Superior temporal gyrus (tissue), 1 donor: ENCODE results near the gene DELE1.

Experiments used
- DNase-seq: peaks from one replicate; pipeline ENCODE4 v3.0.0-alpha.2; 2016; ENCODE audit errors: extremely low spot score

The DELE1 gene

GRCh38 chr5:141923448-141924313 lies at the start of gene DELE1:
TSS of gene DELE1 (plus strand) at chr5:141923871. CDS start at chr5:141923942, 71 bp downstream.
- DNase-seq, result peak; percentile 93

DNA sequence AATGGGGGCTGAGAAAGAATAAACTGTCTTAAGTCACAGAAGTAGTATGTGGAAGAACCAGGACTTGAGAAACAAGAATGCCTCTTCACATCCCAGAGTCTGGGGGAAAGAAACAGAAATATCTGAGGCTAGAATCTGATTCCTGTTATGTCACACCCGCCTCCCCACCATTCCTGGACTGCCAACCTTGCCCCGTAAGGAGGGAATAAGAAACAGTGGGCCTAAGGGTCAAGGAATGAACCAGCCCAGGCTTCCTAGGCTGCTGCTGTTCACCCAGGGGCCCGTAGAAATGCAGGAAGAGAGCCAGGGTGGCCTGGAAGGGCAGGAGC lies 49.8 kb upstream of the DELE1 start:
- DNase-seq, result no peak

DNA sequence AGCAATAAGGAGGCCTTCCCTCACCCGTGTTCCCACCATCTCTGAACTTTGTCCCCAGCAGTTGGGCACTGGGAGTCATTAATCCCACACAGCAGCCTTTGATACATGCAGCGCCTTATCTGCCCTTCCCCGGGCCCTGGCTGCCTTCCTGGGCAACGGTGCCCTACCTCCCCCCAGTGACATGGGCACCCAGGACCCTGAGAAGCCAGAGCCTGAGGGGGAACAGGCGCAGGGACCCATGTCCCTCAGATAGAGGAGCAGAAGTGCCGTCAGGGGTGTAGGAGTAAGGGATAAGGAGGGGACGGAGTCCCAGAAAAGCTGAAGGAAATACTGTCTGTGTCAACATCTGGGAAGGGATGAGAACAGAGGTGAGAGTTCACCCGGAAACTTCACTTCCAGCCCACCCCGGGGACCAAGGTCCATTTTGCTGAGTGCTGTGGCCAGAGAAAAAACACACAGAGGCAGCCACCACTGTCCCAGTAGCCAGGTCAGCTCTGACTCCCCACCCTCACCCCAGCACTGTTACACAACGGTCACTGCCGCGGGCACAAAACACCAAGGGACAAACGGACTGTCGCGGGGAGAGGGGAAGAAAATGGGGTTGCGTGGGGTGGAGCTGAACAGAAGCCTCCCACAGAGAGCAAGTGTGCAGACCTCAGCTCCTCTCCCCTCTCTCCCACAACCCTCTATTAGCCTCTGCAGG lies 49.3 kb upstream of the DELE1 start:
- DNase-seq, result no peak

GRCh38 chr5:141875022-141875740 lies 48.5 kb upstream of the DELE1 start:
- DNase-seq, result no peak

GRCh38 chr5:141875795-141876627 lies 47.7 kb upstream of the DELE1 start:
- no peak for DNase-seq

- no peak for DNase-seq
Observed at GRCh38 chr5:141876628-141877355, 46.9 kb upstream of the DELE1 start.

GRCh38 chr5:141877356-141878185 lies 46.1 kb upstream of the DELE1 start:
- peak; percentile 51 for DNase-seq

DNA sequence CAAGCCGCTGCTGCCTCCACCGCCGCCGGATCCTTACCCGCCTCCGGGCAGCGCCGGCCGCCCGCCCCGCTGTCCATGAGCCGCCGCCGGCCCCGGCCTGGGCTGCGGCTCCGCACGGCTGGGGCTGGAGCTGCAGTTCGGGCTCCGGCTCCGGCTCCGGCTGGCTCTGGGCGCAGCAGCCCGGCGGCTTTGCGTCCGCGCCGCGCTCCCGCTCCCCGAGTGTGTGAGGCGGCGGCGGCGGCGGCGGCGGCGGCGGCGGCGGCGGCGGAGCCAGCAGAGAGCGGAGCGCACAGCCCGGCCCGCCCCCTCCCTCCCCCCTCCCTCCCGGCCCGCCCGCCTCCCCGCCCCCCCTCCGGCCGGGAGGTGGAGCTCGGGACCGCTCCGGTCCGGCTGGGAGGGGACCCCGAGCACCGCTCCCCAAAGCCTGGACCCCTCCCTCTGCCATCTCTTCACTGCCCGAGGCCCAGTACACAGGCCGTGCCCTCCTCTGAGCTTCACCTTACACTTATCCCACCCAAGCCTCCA lies 45.4 kb upstream of the DELE1 start, which contains the start of gene PCDH1:
TSS of gene PCDH1 (minus strand) at position 225 of the 525 bp plus-strand sequence. CDS start at position 77, 148 bp downstream.
- DNase-seq, result peak; percentile 75

DNA sequence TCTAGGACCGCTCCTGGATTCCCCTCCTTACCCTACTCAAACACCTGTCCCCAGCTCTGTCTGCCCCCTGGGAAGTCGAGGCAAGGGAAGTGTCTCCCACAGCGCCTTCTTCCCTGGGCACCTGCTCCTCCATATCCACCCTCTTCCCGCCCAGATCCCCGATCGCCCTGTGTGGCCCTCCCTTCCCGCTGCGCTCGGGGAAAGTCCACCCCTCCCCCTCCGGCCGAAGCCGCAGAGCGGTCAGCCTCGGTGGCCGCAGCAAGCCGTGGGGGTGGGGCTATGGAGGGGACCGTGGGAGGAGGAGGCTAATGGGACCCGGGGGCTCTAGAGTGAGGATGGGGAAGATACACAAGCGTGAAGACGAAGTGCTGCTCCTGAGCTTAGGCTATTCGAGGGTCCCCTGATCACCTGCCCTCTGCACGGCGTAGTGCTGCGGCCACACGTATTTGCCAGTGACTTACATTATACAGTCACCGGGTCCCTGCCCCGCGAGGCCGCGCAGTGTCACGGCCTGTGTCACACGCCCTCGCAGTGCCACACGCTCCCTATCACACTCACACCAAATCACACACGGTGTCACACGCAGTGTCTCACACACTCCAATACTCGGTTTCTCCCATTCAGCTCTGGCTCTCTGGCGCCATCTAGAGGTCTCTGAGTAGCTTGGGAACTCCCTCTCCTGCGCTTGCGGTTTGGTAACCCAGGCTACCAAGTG lies 44.8 kb upstream of the DELE1 start:
- DNase-seq, result peak; percentile 100

- no peak for DNase-seq
Observed at GRCh38 chr5:141879426-141879759, 44.3 kb upstream of the DELE1 start.

GRCh38 chr5:141879941-141880738 lies 43.5 kb upstream of the DELE1 start:
- peak; percentile 87 for DNase-seq

- DNase-seq, result peak; percentile 71
Observed at GRCh38 chr5:141880961-141881801, 42.5 kb upstream of the DELE1 start.

- no peak for DNase-seq
Observed at GRCh38 chr5:141881886-141882285, 41.8 kb upstream of the DELE1 start.

- DNase-seq, result peak; percentile 71
Observed at GRCh38 chr5:141882594-141883183, 41.0 kb upstream of the DELE1 start.

- peak; percentile 72 for DNase-seq
Observed at GRCh38 chr5:141883184-141883891, 40.3 kb upstream of the DELE1 start.

GRCh38 chr5:141883892-141884318 lies 39.8 kb upstream of the DELE1 start:
- DNase-seq, result peak; percentile 40
